Measurements from ENCODE around the gene TMEM147. TPM values are rescaled to one million over a fixed set of nuclear protein-coding genes. Genes with fewer than 3 reads are reported as not detected.

TMEM147 gene
- total and polyA plus RNA-seq, 2 donors (not counting 3 experiments of a cell fraction or from before 2014, with no cell fraction given) = 75.8 to 214 TPM

DNA sequence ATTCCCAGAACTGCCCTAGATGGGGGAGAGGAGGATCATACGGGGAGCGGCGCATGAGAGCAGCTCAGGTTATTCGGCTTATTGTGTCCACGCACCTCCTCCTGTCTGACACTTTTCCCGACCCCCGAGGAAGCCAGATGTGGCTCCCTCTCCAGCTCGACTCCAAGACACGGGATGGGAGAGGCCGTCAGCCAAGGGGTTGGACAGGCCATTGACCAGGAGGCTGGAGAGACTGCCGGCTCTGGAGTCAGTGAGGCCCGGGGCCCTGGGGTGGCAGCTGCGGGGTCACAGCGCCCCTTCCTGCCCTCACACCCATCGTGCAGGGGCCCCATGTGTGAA, 34.8 kb upstream of the TMEM147 start:
- no peak overlapping the region for H3K9ac ChIP-seq (replicated peaks; ENCODE audit: extremely low read depth, insufficient read depth, low read length)
- H3K4me2 ChIP-seq (ENCODE audit: insufficient read depth, low read length) = no peak overlapping the region
- H2AFZ ChIP-seq (ENCODE audit: low read depth, low read length) = no peak overlapping the region
- H3K27ac ChIP-seq (ENCODE audit: insufficient read depth, low read depth, low read length) = no peak overlapping the region
- no peaks in the 10 kb centered on the region for H3K4me1 ChIP-seq (ENCODE audit: control insufficient read depth, extremely low read depth, insufficient read depth, low read length)
- H3K36me3 ChIP-seq (ENCODE audit: control insufficient read depth in 2 of 2, extremely low read depth in 1 of 2, insufficient read depth in 2 of 2, low read length in 2 of 2) = no peaks in the 10 kb centered on the region
- POLR2A ChIA-PET = interaction anchor here (0.6 kb wide), 2 partner anchors 44 to 194 kb away, joined by 3 to 4 read pairs; partner anchors contain the start of gene ZBTB32
- intact Hi-C loops (cut with micrococcal nuclease) (loop anchor here (1.0 kb wide), 3 partner anchors 82 to 421 kb away; no protein-coding TSS in a partner anchor), dilution Hi-C loops (cut with MboI; ENCODE audit: extremely low pct_ligation_motif_present, low sequenced_read_pairs) (no loop called here)
- no peak overlapping the region for H3K4me3 ChIP-seq (replicated peaks in 1 of 3; ENCODE audit: insufficient read depth in 1 of 3, low read depth in 1 of 3, low read length in 3 of 3)
- H3K9me3 ChIP-seq (replicated peaks; ENCODE audit: control insufficient read depth, insufficient read depth, low read length) = no peaks in the 10 kb centered on the region
- peaks cover 33 to 40% of the 10 kb centered on the region in 2 experiments for H3K27me3 ChIP-seq (ENCODE audit: control insufficient read depth in 2 of 2, insufficient read depth in 2 of 2, low read length in 2 of 2)
- H3K9me1 ChIP-seq (replicated peaks; ENCODE audit: control insufficient read depth, extremely low read depth, insufficient read depth, low read length) = no peaks in the 10 kb centered on the region
- no peaks in the 10 kb centered on the region for H4K20me1 ChIP-seq (replicated peaks; ENCODE audit: control insufficient read depth, extremely low read depth, insufficient read depth, low read length)
- no peak for FAIRE-seq
- BruUV-seq (replicated peaks) = no TSS peak
- no peak for DNase-seq (ENCODE audit: low read depth, low spot score)
- H3K79me2 ChIP-seq (ENCODE audit: control insufficient read depth, insufficient read depth, low read length) = no peaks in the 10 kb centered on the region
- CTCF ChIA-PET = interaction anchor here (0.6 to 4.0 kb wide), 24 partner anchors 9 to 422 kb away, joined by 3 to 28 read pairs (median 4); partner anchors contain the start of genes HAUS5 and SBSN
- TF ChIP-seq EZH2 (IDR thresholded peaks at IDR 0.05; ENCODE audit: borderline replicate concordance, low read depth, low read length, severe bottlenecking) = no peak
- TF ChIP-seq GATA2 (IDR thresholded peaks at IDR 0.05; ENCODE audit: insufficient read depth, insufficient read length, low read depth, low read length) = no peak
- TF ChIP-seq, protein P1, sequence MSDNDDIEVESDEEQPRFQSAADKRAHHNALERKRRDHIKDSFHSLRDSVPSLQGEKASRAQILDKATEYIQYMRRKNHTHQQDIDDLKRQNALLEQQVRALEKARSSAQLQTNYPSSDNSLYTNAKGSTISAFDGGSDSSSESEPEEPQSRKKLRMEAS (IDR thresholded peaks at IDR 0.05; ENCODE audit: insufficient read depth, insufficient read length) = no peak
- TF ChIP-seq POLR2A (IDR thresholded peaks at IDR 0.05; ENCODE audit: low read depth, low read length) = no peak
- TF ChIP-seq FOS (IDR thresholded peaks at IDR 0.05; ENCODE audit: borderline replicate concordance, insufficient read depth, low read length) = no peak
- TF ChIP-seq POLR2AphosphoS5 (IDR thresholded peaks at IDR 0.05; ENCODE audit: insufficient read depth, low read depth, low read length) = no peak
- no peak for TF ChIP-seq JUN (IDR thresholded peaks at IDR 0.05; ENCODE audit: borderline replicate concordance, insufficient read depth, insufficient read length, low read depth)
- TF ChIP-seq MYC (IDR thresholded peaks at IDR 0.05; ENCODE audit: low read depth, low read length) = no peak
- TF ChIP-seq, protein P2, sequence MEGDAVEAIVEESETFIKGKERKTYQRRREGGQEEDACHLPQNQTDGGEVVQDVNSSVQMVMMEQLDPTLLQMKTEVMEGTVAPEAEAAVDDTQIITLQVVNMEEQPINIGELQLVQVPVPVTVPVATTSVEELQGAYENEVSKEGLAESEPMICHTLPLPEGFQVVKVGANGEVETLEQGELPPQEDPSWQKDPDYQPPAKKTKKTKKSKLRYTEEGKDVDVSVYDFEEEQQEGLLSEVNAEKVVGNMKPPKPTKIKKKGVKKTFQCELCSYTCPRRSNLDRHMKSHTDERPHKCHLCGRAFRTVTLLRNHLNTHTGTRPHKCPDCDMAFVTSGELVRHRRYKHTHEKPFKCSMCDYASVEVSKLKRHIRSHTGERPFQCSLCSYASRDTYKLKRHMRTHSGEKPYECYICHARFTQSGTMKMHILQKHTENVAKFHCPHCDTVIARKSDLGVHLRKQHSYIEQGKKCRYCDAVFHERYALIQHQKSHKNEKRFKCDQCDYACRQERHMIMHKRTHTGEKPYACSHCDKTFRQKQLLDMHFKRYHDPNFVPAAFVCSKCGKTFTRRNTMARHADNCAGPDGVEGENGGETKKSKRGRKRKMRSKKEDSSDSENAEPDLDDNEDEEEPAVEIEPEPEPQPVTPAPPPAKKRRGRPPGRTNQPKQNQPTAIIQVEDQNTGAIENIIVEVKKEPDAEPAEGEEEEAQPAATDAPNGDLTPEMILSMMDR (IDR thresholded peaks at IDR 0.05; ENCODE audit: extremely low read depth in 1 of 2, insufficient read depth in 1 of 2, low read depth in 1 of 2, low read length in 2 of 2) = no peak
